Heart left ventricle (tissue), 13 donors: ENCODE results near the gene PLCB2.

Experiments used
- POLR2A ChIP-seq, 2 donors: fragments of 450-650 bp; IDR thresholded peaks; one replicate each; pipeline ENCODE4 v1.6.1; 2017; ENCODE audit warnings: antibody characterized with exemption in 2 of 2, mild to moderate bottlenecking in 2 of 2, moderate library complexity in 2 of 2
- TF ChIP-seq, protein P1 (sequence below), 12 donors: fragments of 200-600 bp; sonication (generic) in 4 of 12; IDR thresholded peaks; one replicate each; pipeline versions ENCODE4 v1.5.0 to v1.8.0; 2018 to 2022; ENCODE audit warnings: antibody characterized with exemption in 12 of 12, mild to moderate bottlenecking in 5 of 12
- donor health status: ischemic (EF 13 %, LVEDD 7.1; RV severe dilation, severe dysfunction).
- donor health status: DM: no; HTN: yes; CAD: no.
- donor health status: DM: no; HTN: no; CAD: no.
- donor health status: ischemic (EF 25% LVEDD 6.9; RV normal size, moderate dysfunction).
- donor health status: ischemic (EF 25% LVEDD 5.7; RV mildly dilated, moderate dysfunction).
- donor health status: ischemic (EF 35%, LVEDD 5.7; RV mildly dilated, moderate dysfunction).
- donor health status: nonischemic (EF 11% LVEDD 7.7; RV severe dilation, severe dysfunction).
- donor health status: DM: yes; HTN: yes; CAD: no.
- donor health status: PGD.
- donor health status: ischemic (EF 29% LVEDD 5.4; RV normal size, mild dysfunction).
- donor health status: nonischemic (EF 23%, LVEDD 6.1; RV moderate dilation, normal function).

DNA sequence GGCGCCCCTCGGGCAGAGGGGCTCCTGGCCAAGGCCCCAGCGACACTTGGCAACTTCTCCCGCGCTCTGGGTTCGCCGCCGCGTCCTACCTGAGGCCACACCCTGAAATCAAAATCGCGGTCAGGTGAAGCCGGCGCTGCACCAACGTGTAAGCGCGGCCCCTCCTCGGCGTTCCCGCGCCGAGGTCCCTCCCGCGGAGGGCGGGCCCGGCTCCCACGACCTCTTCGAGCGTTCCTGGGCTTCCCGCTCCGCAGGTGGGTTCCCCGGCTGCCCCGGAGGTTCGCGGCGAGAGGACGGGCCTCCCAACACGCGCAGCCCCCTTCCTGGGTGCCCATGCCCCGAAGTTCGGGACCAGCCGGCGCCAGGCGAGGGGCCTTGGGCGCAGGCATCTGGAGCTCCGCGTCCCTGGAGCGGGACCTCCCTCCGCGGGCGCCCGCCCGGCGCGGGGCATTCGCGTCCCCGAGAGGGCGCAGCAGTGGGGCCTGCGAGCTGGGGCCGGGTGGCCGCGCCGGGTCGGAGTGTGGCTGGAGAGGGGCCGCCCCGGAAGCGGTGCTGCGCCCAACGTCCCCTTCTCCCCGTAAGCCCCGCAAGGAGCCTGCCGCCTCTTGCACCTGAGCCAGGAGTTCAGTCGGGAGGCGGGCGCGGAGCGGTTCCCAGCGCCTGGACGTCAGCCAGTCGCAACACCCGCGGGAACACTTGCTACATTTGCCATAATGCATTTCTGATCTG, 55.1 kb downstream of the PLCB2 start:
- TF ChIP-seq, protein P1, sequence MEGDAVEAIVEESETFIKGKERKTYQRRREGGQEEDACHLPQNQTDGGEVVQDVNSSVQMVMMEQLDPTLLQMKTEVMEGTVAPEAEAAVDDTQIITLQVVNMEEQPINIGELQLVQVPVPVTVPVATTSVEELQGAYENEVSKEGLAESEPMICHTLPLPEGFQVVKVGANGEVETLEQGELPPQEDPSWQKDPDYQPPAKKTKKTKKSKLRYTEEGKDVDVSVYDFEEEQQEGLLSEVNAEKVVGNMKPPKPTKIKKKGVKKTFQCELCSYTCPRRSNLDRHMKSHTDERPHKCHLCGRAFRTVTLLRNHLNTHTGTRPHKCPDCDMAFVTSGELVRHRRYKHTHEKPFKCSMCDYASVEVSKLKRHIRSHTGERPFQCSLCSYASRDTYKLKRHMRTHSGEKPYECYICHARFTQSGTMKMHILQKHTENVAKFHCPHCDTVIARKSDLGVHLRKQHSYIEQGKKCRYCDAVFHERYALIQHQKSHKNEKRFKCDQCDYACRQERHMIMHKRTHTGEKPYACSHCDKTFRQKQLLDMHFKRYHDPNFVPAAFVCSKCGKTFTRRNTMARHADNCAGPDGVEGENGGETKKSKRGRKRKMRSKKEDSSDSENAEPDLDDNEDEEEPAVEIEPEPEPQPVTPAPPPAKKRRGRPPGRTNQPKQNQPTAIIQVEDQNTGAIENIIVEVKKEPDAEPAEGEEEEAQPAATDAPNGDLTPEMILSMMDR (IDR thresholded peaks at IDR 0.05) = peak in 2 of 12 donors; percentile 13 to 15
- TF ChIP-seq POLR2A (IDR thresholded peaks at IDR 0.05) = no peak
